SK-N-SH treated with all-trans-retinoic acid at 6 μM for 48 hours (cell line): ENCODE measurements around the gene PTGIS.

Experiments used
- ATAC-seq: fragments of 200-7000 bp; cut with Tn5 transposase; 3 replicates; pipeline ENCODE4 v1.9.1; 2020; ENCODE audit warnings: mild to moderate bottlenecking, moderate library complexity
- ARNTL ChIP-seq: fragments of 450-650 bp; formaldehyde crosslinking; IDR thresholded peaks from 2 replicates; pipeline ENCODE4 v1.5.0; 2020; ENCODE audit warnings: low read depth, mild to moderate bottlenecking, moderate library complexity, borderline replicate concordance
- BACH2 ChIP-seq: fragments of 250-450 bp; sonication (Bioruptor Pico); IDR thresholded peaks from 2 replicates; pipeline ENCODE4 v1.9.0; 2021; ENCODE audit warnings: mild to moderate bottlenecking, borderline replicate concordance
- CREB5 ChIP-seq: fragments of 250-450 bp; sonication (Bioruptor Pico); IDR thresholded peaks from 2 replicates; pipeline ENCODE4 v1.5.1; 2020; ENCODE audit warnings: low read depth, mild to moderate bottlenecking, moderate library complexity
- ESRRG ChIP-seq: fragments of 250-450 bp; sonication (Bioruptor Pico); IDR thresholded peaks from 2 replicates; pipeline ENCODE4 v1.6.1; 2021; ENCODE audit warnings: mild to moderate bottlenecking
- GLIS3 ChIP-seq: fragments of 250-450 bp; sonication (Bioruptor Pico); IDR thresholded peaks from 2 replicates; pipeline ENCODE4 v1.5.0; 2020; ENCODE audit warnings: mild to moderate bottlenecking, moderate library complexity
- ISL1 ChIP-seq: fragments of 250-450 bp; sonication (Bioruptor Pico); IDR thresholded peaks from 2 replicates; pipeline ENCODE4 v2.1.2; 2022; ENCODE audit warnings: mild to moderate bottlenecking, moderate library complexity
- PATZ1 ChIP-seq: fragments of 250-450 bp; sonication (Bioruptor Pico); IDR thresholded peaks from 2 replicates; pipeline ENCODE4 v1.8.0; 2020; ENCODE audit warnings: mild to moderate bottlenecking, moderate library complexity, borderline replicate concordance
- POU6F1 ChIP-seq: fragments of 250-450 bp; sonication (Bioruptor Pico); IDR thresholded peaks from 2 replicates; pipeline ENCODE4 v1.8.0; 2021; ENCODE audit warnings: low read depth, mild to moderate bottlenecking, moderate library complexity, borderline replicate concordance
- RARB ChIP-seq: fragments of 250-450 bp; sonication (Bioruptor Pico); IDR thresholded peaks from 2 replicates; pipeline ENCODE4 v1.8.0; 2021; ENCODE audit warnings: mild to moderate bottlenecking, moderate library complexity
- SNAI2 ChIP-seq: fragments of 250-450 bp; sonication (Bioruptor Pico); IDR thresholded peaks from 2 replicates; pipeline ENCODE4 v1.5.0; 2020; ENCODE audit warnings: mild to moderate bottlenecking, moderate library complexity
- TCF4 ChIP-seq: fragments of 250-450 bp; sonication (Bioruptor Pico); IDR thresholded peaks from 2 replicates; pipeline ENCODE4 v1.8.0; 2021; ENCODE audit warnings: mild to moderate bottlenecking, moderate library complexity, borderline replicate concordance
- TOX ChIP-seq: fragments of 250-450 bp; sonication (Bioruptor Pico); IDR thresholded peaks from 2 replicates; pipeline ENCODE4 v1.8.0; 2021; ENCODE audit warnings: mild to moderate bottlenecking, moderate library complexity, borderline replicate concordance
- ZC3H10 ChIP-seq: fragments of 250-450 bp; sonication (Bioruptor Pico); IDR thresholded peaks from 2 replicates; pipeline ENCODE4 v1.5.1; 2021; ENCODE audit warnings: mild to moderate bottlenecking, moderate library complexity
- ZNF565 ChIP-seq: fragments of 450-650 bp; formaldehyde crosslinking; conservative IDR thresholded peaks from 2 replicates; pipeline ENCODE4 v1.5.0; 2020; ENCODE audit warnings: low read depth, mild to moderate bottlenecking, moderate library complexity
- ZNF70 ChIP-seq: fragments of 450-650 bp; formaldehyde crosslinking; IDR thresholded peaks from 2 replicates; pipeline ENCODE4 v1.5.0; 2020; ENCODE audit warnings: mild to moderate bottlenecking, moderate library complexity
- TF ChIP-seq, protein P1 (sequence below): fragments of 250-450 bp; sonication (Bioruptor Pico); IDR thresholded peaks from 2 replicates; pipeline ENCODE4 v1.5.1; 2021; ENCODE audit warnings: mild to moderate bottlenecking, moderate library complexity

PTGIS gene

DNA sequence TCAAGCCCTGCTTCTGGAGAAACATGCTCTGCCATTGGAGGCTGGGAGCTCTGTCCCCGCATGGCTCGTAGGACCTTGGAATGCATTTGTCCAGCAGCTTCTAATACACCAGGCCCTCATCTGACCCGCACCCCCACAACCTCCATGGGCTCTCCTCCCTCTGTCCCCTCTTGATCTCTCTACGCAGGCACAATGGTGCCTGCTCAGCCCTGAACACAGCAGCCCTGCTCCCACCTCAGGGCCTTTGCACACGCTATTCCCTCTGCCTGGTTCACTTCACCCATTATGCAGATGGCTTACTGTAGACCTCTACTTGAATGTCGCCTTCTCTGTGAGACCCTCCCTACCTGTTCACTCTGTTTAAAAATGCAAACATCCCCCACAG is 27.0 kb upstream of the PTGIS start:
- no peak for ATAC-seq
- TF ChIP-seq, protein P1, sequence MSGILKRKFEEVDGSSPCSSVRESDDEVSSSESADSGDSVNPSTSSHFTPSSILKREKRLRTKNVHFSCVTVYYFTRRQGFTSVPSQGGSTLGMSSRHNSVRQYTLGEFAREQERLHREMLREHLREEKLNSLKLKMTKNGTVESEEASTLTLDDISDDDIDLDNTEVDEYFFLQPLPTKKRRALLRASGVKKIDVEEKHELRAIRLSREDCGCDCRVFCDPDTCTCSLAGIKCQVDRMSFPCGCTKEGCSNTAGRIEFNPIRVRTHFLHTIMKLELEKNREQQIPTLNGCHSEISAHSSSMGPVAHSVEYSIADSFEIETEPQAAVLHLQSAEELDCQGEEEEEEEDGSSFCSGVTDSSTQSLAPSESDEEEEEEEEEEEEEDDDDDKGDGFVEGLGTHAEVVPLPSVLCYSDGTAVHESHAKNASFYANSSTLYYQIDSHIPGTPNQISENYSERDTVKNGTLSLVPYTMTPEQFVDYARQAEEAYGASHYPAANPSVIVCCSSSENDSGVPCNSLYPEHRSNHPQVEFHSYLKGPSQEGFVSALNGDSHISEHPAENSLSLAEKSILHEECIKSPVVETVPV (CRISPR knock-in tag), result no peak
- TF ChIP-seq ESRRG, result no peak
- TF ChIP-seq ARNTL (CRISPR knock-in tag), result no peak
- TF ChIP-seq BACH2 (CRISPR knock-in tag), result no peak
- TF ChIP-seq ZNF565 (CRISPR knock-in tag), result no peak
- no peak for TF ChIP-seq TCF4
- no peak for TF ChIP-seq PATZ1 (CRISPR knock-in tag)
- no peak for TF ChIP-seq ZNF70 (CRISPR knock-in tag)
- no peak for TF ChIP-seq ISL1 (CRISPR knock-in tag)
- TF ChIP-seq SNAI2 (CRISPR knock-in tag), result no peak
- TF ChIP-seq POU6F1 (CRISPR knock-in tag), result no peak
- TF ChIP-seq CREB5 (CRISPR knock-in tag), result no peak
- TF ChIP-seq RARB (CRISPR knock-in tag), result no peak

DNA sequence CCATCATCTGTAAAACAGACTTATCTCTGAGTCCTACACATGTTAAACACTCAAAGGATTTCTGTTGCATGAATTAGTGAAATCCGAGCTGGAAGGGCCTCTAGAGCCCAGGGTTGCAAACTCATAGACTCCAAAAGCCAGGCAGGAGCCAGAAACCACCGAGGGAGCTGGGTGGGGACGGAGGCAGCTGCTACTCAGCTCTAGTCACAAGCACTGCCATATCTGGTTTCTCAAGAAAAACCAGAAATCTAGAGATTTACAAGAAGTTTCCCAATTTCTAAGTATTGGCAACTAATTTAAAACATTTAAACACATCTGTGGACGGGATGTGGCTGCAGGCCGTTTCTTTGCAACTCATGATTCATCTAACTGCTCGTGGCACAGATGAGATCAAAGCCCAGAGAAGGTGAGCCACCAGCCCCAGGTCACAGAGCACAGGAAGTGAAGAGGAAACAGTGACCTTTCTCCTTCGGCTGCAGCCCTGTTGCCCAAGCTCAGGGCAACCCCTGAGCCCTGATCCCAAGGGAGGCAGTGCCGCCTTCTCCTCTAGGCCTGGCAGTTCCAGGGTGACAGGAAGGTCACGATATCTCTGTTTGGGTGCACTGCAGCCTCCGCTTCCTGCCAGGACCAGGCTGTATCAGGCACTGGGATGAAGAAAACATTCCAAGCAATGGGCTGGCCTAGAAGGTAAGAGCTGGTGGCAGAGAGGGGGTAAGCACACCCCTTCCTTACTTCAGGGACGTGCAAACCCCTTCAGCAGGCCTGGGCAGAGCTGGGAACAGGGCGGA is 26.4 kb upstream of the PTGIS start:
- no peak for TF ChIP-seq GLIS3 (CRISPR knock-in tag)
- TF ChIP-seq CREB5 (CRISPR knock-in tag), result no peak
- no peak for TF ChIP-seq SNAI2 (CRISPR knock-in tag)
- no peak for TF ChIP-seq ZC3H10 (CRISPR knock-in tag)
- TF ChIP-seq PATZ1 (CRISPR knock-in tag), result no peak
- no peak for TF ChIP-seq ESRRG
- TF ChIP-seq POU6F1 (CRISPR knock-in tag), result no peak
- TF ChIP-seq BACH2 (CRISPR knock-in tag), result no peak
- no peak for TF ChIP-seq ARNTL (CRISPR knock-in tag)
- no peak for TF ChIP-seq ISL1 (CRISPR knock-in tag)
- no peak for TF ChIP-seq RARB (CRISPR knock-in tag)
- TF ChIP-seq ZNF70 (CRISPR knock-in tag), result no peak
- no peak for TF ChIP-seq TOX (CRISPR knock-in tag)
- no peak for TF ChIP-seq ZNF565 (CRISPR knock-in tag)
- TF ChIP-seq, protein P1 (CRISPR knock-in tag), result no peak
- peak; percentile 73 for ATAC-seq
